ENCODE measurements around the gene RASA3. TPM values are rescaled to one million over a fixed set of nuclear protein-coding genes. Genes with fewer than 3 reads are reported as not detected.
A peak's percentile ranks its signal among the peaks of the same experiment; 100 is the strongest.

RASA3 gene
- total and polyA plus RNA-seq, 12 donors: 6.8 to 16.9 (median 10.3) TPM

GRCh38 chr13:113996081-113996911 is 136.1 kb downstream of the RASA3 start:
- 93 to 94% methylated on average over 36 to 38 of the region's 38 CpGs for whole genome bisulfite sequencing, 2 donors
- no peak for ATAC-seq
- intact Hi-C loops (cut with DNase I): loop anchor here in 2 of 10 donors (10.0 kb wide), 2 partner anchors 69 to 139 kb away; partner anchors contain the start of gene RASA3 (in 1 of the 2)
- no peaks in the 10 kb centered on the region for H3K27me3 ChIP-seq
- no peak overlapping the region for H3K4me3 ChIP-seq
- TF ChIP-seq, protein P1, sequence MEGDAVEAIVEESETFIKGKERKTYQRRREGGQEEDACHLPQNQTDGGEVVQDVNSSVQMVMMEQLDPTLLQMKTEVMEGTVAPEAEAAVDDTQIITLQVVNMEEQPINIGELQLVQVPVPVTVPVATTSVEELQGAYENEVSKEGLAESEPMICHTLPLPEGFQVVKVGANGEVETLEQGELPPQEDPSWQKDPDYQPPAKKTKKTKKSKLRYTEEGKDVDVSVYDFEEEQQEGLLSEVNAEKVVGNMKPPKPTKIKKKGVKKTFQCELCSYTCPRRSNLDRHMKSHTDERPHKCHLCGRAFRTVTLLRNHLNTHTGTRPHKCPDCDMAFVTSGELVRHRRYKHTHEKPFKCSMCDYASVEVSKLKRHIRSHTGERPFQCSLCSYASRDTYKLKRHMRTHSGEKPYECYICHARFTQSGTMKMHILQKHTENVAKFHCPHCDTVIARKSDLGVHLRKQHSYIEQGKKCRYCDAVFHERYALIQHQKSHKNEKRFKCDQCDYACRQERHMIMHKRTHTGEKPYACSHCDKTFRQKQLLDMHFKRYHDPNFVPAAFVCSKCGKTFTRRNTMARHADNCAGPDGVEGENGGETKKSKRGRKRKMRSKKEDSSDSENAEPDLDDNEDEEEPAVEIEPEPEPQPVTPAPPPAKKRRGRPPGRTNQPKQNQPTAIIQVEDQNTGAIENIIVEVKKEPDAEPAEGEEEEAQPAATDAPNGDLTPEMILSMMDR (IDR thresholded peaks at IDR 0.05): no peak
- H3K36me3 ChIP-seq: peaks cover 0 to 81% (median 6%) of the 10 kb centered on the region in 9 donors
- DNase-seq: peak in 1 of 2 donors; percentile 13
- no peaks in the 10 kb centered on the region for H3K9me3 ChIP-seq
- no peak overlapping the region for H3K27ac ChIP-seq
- peaks cover 0 to 28% (median 11%) of the 10 kb centered on the region in 9 donors for H3K4me1 ChIP-seq

DNA sequence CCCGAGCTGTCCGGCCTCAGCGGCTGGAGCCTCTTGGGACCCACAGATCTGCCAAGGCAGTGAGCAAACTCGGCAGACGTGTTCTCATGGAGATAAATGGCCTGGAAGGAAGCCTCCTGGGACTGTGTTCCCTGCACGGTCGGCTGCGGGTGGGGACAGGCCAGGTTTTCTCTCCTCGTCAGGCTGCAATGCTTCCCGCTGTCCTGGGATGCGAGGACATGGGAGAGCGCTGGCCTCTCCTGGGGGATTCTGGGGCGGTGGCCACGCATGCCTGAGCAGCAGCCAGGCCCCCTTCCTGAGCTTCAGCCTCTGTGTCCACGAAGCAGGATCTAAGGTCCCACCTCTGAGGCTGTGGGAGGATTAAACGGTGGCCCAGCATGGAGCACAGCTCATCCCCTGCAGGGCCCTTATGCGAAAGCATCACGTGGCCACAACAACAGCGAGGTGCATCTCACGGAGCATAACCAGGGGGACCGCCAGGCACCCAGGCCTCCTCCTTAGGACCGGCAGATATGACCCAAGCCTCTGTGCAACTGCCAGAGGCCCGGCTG is 137.3 kb downstream of the RASA3 start:
- no peak overlapping the region for H3K27ac ChIP-seq
- no peaks in the 10 kb centered on the region for H3K9me3 ChIP-seq
- WGBS, 2 donors: 72 to 84% methylated on average over 23 of the region's 23 CpGs
- TF ChIP-seq, protein P1 (IDR thresholded peaks at IDR 0.05): no peak
- ATAC-seq: no peak
- no peak overlapping the region for H3K4me3 ChIP-seq
- intact Hi-C loops (cut with DNase I): loop anchor here in 2 of 10 donors (10.0 kb wide), 2 partner anchors 70 to 140 kb away; partner anchors contain the start of gene RASA3 (in 1 of the 2)
- peaks cover 0 to 29% (median 11%) of the 10 kb centered on the region in 9 donors for H3K4me1 ChIP-seq
- H3K27me3 ChIP-seq: no peaks in the 10 kb centered on the region
- peaks cover 0 to 81% (median 10%) of the 10 kb centered on the region in 9 donors for H3K36me3 ChIP-seq
- DNase-seq: peak in 1 of 2 donors; percentile 20

DNA sequence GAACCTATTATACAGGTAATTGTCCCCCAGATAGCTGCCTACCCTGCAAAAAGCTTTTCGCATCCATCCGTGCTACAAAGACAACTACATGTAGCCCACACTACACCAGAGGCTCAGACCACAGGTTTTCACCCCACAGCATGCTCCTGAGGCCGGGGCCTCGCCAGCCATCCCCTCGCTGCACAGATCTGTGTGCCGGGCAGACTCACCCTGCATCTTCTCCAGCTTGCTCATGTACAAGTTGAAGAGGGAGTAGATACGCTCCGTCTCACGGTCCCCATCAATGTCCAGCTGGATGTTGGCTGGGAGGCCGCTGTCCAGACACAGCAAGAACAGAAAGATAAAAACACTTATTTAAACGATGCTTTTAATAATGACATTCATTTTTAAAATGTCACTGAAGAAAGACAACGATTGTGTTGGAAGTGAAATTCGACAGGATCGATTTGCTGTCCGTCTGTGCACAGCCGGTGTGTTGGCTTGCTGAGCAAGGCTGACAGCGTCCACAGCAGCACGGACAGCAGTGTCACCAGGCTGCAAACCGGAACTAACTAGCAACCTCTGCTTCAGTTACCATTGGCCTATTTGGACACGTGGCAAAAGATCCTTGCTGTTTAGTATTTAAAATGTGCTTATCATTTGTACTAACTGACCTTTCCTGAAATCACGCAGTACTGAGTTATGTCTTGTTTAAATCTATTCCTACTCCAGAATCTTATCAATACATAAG is 140.0 kb downstream of the RASA3 start:
- intact Hi-C loops (cut with DNase I): loop anchor here in 2 of 10 donors (10.0 kb wide), 2 partner anchors 72 to 142 kb away; partner anchors contain the start of gene RASA3 (in 1 of the 2)
- peak overlapping the region in 2 of 10 donors; percentile 13 to 28 for H3K4me3 ChIP-seq

More for the DNA sequence above, 140.0 kb downstream of the RASA3 start:
- H3K27ac ChIP-seq: peak overlapping the region in 1 of 10 donors; percentile 13
- peaks cover 0 to 18% (median 11%) of the 10 kb centered on the region in 9 donors for H3K4me1 ChIP-seq
- TF ChIP-seq, protein P1 (IDR thresholded peaks at IDR 0.05): no peak
- DNase-seq: peak in 1 of 2 donors; percentile 13
- ATAC-seq: peak in 7 of 8 donors; percentile 11 to 86 (median 66)
- no peaks in the 10 kb centered on the region for H3K27me3 ChIP-seq
- peaks cover 0 to 72% (median 10%) of the 10 kb centered on the region in 9 donors for H3K36me3 ChIP-seq
- H3K9me3 ChIP-seq: no peaks in the 10 kb centered on the region
- WGBS, 2 donors: 66 to 70% methylated on average over 21 of the region's 21 CpGs

Data from heart right ventricle (tissue), 16 donors.